OCI-LY7 (cell line): ENCODE results near the gene ZNF529. TPM values are rescaled to one million over a fixed set of nuclear protein-coding genes. Genes with fewer than 3 reads are reported as not detected.

Experiments used
- BruUV-seq: library from RNA; stranded (reverse); fragments of 400-500 nt; replicated peaks from 2 replicates; lab custom pipeline; 2021; lab: Mats Ljungman, UMichigan
- CTCF ChIA-PET: fragments of 300-600 bp; sonication (Branson Sonifier 250); formaldehyde crosslinking; loops from one replicate; lab custom pipeline; 2022; ENCODE audit warnings: antibody characterized with exemption; ENCODE audit not compliant: unreplicated experiment; lab: Charles Lee
- POLR2A ChIA-PET: fragments of 300-600 bp; sonication (Branson Sonifier 250); formaldehyde crosslinking; loops from one replicate; lab custom pipeline; 2022; ENCODE audit warnings: antibody characterized with exemption; lab: Charles Lee
- DNase-seq: peaks from one replicate; pipeline ENCODE4 v3.0.0-alpha.2; 2015; ENCODE audit warnings: low spot score
- H2AFZ ChIP-seq: fragments of 200-600 bp; sonication (generic), shearing (Covaris generic); 2 replicates; pipeline ENCODE4 v1.6.1; 2014; ENCODE audit warnings: mild to moderate bottlenecking, antibody characterized with exemption, low read length, moderate library complexity
- H3K27ac ChIP-seq: fragments of 200-600 bp; sonication (generic); 2 replicates; pipeline ENCODE4 v1.5.1; 2014; ENCODE audit warnings: mixed run types, low read depth, mild to moderate bottlenecking, moderate library complexity, low read length, inconsistent platforms; ENCODE audit not compliant: poor library complexity, severe bottlenecking
- H3K36me3 ChIP-seq: fragments of 200-600 bp; sonication (generic); 2 replicates; pipeline ENCODE4 v1.6.1; 2014; ENCODE audit warnings: mild to moderate bottlenecking, antibody characterized with exemption, low read length, moderate library complexity, mixed read lengths; ENCODE audit not compliant: insufficient read depth
- H3K4me1 ChIP-seq: fragments of 200-600 bp; sonication (generic); 2 replicates; pipeline ENCODE4 v1.5.1; 2014; ENCODE audit warnings: mild to moderate bottlenecking, low read length; ENCODE audit not compliant: insufficient read depth, poor library complexity, severe bottlenecking
- H3K4me2 ChIP-seq: fragments of 200-600 bp; sonication (generic); 2 replicates; pipeline ENCODE4 v1.6.1; 2014; ENCODE audit warnings: mild to moderate bottlenecking, low read length
- H3K4me3 ChIP-seq: fragments of 200-600 bp; sonication (generic); 2 replicates; pipeline ENCODE4 v1.5.1; 2014; ENCODE audit warnings: mild to moderate bottlenecking, low read depth, low read length; ENCODE audit not compliant: poor library complexity, severe bottlenecking
- H3K79me2 ChIP-seq: fragments of 200-600 bp; sonication (generic); 2 replicates; pipeline ENCODE4 v1.6.1; 2016; ENCODE audit warnings: low read depth, mild to moderate bottlenecking, low read length, moderate library complexity, mixed read lengths; ENCODE audit not compliant: insufficient read depth
- H3K9me2 ChIP-seq: fragments of 200-600 bp; sonication (generic); 2 replicates; pipeline ENCODE4 v1.6.1; 2016; ENCODE audit warnings: mild to moderate bottlenecking, low read length, mixed read lengths; ENCODE audit not compliant: insufficient read depth
- H3K9me3 ChIP-seq: fragments of 200-600 bp; sonication (generic); 2 replicates; pipeline ENCODE4 v1.6.1; 2014; ENCODE audit warnings: mild to moderate bottlenecking, mixed run types, low read length, mixed read lengths
- H4K20me1 ChIP-seq: fragments of 200-600 bp; sonication (generic); 2 replicates; pipeline ENCODE4 v1.6.1; 2014; ENCODE audit warnings: mild to moderate bottlenecking, antibody characterized with exemption, low read length, moderate library complexity, mixed read lengths; ENCODE audit not compliant: insufficient read depth
- CTCF ChIP-seq: fragments of 200-600 bp; sonication (generic); conservative IDR thresholded peaks from 2 replicates; pipeline ENCODE4 v1.5.1; 2014; ENCODE audit warnings: mild to moderate bottlenecking, antibody characterized with exemption, low read length, moderate library complexity, mixed read lengths
- EZH2phosphoT487 ChIP-seq: fragments of 200-600 bp; sonication (generic); IDR thresholded peaks from 2 replicates; pipeline ENCODE4 v1.6.1; 2018; ENCODE audit warnings: low read depth, borderline replicate concordance, mild to moderate bottlenecking, mixed run types, antibody characterized with exemption, low read length, moderate library complexity, mixed read lengths
- intact Hi-C: fragments of 100-400 bp; cut with micrococcal nuclease; formaldehyde crosslinking; loops from one replicate; pipeline ENCODE4 v1.10.0; 2022; ENCODE audit not compliant: unreplicated experiment
- total RNA-seq, 2 experiments: library from RNA; depleted of rRNA in 1 of 2; stranded (reverse); fragments of >200 nt in 1 of 2; shearing (Covaris generic) in 1 of 2; gene quantifications; 2 replicates each; pipeline ENCODE4 v1.2.3, GENCODE V29; 2014 to 2022

ZNF529 gene
- total RNA-seq, 2 experiments from 2014 or later, result 11.6 to 13.4 TPM

- intact Hi-C loops, result no loop called here
- peaks cover 73% of the 10 kb centered on the region for H3K36me3 ChIP-seq
Measured at GRCh38 chr19:36579255-36579654, 6.2 kb upstream of the ZNF529 start.

DNA sequence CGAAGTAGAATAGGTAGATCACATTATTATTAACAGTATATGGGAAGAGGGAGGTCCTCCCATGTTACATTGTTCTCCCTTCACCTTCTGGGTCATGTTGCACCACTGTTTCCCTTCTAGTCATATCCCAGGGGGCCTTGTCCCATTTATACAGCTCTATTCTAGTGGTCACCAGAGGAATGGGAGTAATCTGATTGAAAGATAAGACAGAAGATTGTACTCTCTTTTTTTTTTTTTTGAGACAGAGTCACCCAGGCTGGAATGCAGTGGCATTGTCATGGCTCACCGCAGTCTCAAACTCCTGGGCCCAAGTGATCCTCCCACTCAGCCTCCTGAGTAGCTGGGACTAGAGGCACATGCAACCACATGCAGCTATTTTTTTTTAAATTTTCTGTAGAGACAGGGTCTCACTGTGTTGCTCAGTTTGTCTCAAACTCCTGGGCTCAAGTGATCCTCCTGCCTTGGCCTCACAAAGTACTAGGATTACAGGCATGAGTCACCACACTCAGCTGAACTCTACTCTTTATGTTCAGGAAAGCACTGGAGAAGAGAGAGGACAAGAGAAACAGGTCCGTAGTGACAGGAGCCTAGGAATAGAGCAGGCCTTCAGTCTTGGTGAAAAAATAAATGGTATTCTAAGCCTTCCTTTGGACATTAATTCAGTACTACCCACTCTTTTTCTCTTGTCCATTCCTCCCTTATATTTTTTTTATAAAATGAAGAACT lies 4.3 kb upstream of the ZNF529 start:
- POLR2A ChIA-PET, result no interaction called here
- no peak overlapping the region for H2AFZ ChIP-seq
- intact Hi-C loops, result no loop called here
- BruUV-seq, result no TSS peak
- peaks cover 26% of the 10 kb centered on the region; the same call in 1 of the 2 replicates for H3K9me3 ChIP-seq
- peaks cover 12% of the 10 kb centered on the region for H3K4me1 ChIP-seq
- H3K9me2 ChIP-seq, result 0 out of 2 replicates have a peak, but pooled peaks cover 3% of the 10 kb centered on the region
- H4K20me1 ChIP-seq, result no peaks in the 10 kb centered on the region
- peaks cover 20% of the 10 kb centered on the region; the same call in 1 of the 2 replicates for H3K79me2 ChIP-seq
- no peak overlapping the region for H3K4me2 ChIP-seq
- H3K36me3 ChIP-seq, result peaks cover 73% of the 10 kb centered on the region
- no peak overlapping the region for H3K4me3 ChIP-seq
- CTCF ChIA-PET, result no interaction called here
- no peak for TF ChIP-seq CTCF
- TF ChIP-seq EZH2phosphoT487, result no peak
- no peak for DNase-seq
- H3K27ac ChIP-seq, result no peak overlapping the region

More at GRCh38 chr19:36579255-36579654, 6.2 kb upstream of the ZNF529 start:
- H3K4me1 ChIP-seq, result peaks cover 7% of the 10 kb centered on the region
- ChIA-PET CTCF (no interaction called here), POLR2A (no interaction called here)
- H3K9me2 ChIP-seq, result 0 out of 2 replicates have a peak, but pooled peaks cover 3% of the 10 kb centered on the region
- H3K4me3 ChIP-seq, result no peak overlapping the region
- no peaks in the 10 kb centered on the region for H4K20me1 ChIP-seq
- no peak overlapping the region for H3K4me2 ChIP-seq
- peaks cover 8% of the 10 kb centered on the region; the same call in 1 of the 2 replicates for H3K79me2 ChIP-seq
- TF ChIP-seq EZH2phosphoT487 (no peak), CTCF (no peak)
- no peak for DNase-seq
- no peak overlapping the region for H3K27ac ChIP-seq
- no peak overlapping the region for H2AFZ ChIP-seq
- BruUV-seq, result TSS peak; percentile 4
- peaks cover 26% of the 10 kb centered on the region; the same call in 1 of the 2 replicates for H3K9me3 ChIP-seq

- peaks cover 70% of the 10 kb centered on the region for H3K36me3 ChIP-seq
- ChIA-PET CTCF (no interaction called here), POLR2A (interaction anchor here (1.1 kb wide), 1 partner anchor 11 kb away, joined by 3 read pairs; no protein-coding TSS in a partner anchor)
- BruUV-seq, result TSS peak; percentile 69
- peaks cover 30% of the 10 kb centered on the region; the same call in 1 of the 2 replicates for H3K79me2 ChIP-seq
- H2AFZ ChIP-seq, result no peak overlapping the region
- H4K20me1 ChIP-seq, result no peaks in the 10 kb centered on the region
- peaks cover 33% of the 10 kb centered on the region; the same call in 1 of the 2 replicates for H3K9me3 ChIP-seq
- TF ChIP-seq EZH2phosphoT487 (no peak), CTCF (no peak)
- H3K27ac ChIP-seq, result no peak overlapping the region
- H3K4me2 ChIP-seq, result peak overlapping the region; percentile 71
- intact Hi-C loops, result loop anchor here (5.0 kb wide), 3 partner anchors 82 to 893 kb away; partner anchors contain the start of genes ZNF567, ZNF569 and ZNF570
- H3K4me1 ChIP-seq, result peaks cover 19% of the 10 kb centered on the region
- peak overlapping the region; percentile 91 for H3K4me3 ChIP-seq
- H3K9me2 ChIP-seq, result no peaks in the 10 kb centered on the region
- no peak for DNase-seq
Measured at GRCh38 chr19:36574741-36575140, 1.6 kb upstream of the ZNF529 start.
